Nephron (organoid): ENCODE results near the gene SHISA4.

Experiments used
- H3K27ac Mint-ChIP-seq, 3 experiments: 2 replicates each; pipeline ENCODE4 v1.8.0; 2020; ENCODE audit warnings: mixed read lengths in 3 of 3, mild to moderate bottlenecking in 2 of 3, moderate library complexity in 1 of 3
- H3K27me3 Mint-ChIP-seq: 2 replicates; pipeline ENCODE4 v1.8.0; 2021; ENCODE audit warnings: low read depth, mild to moderate bottlenecking, moderate library complexity, mixed read lengths
- H3K36me3 Mint-ChIP-seq: 2 replicates; pipeline ENCODE4 v1.8.0; 2020; ENCODE audit warnings: low read depth, mixed read lengths
- H3K4me1 Mint-ChIP-seq: 2 replicates; pipeline ENCODE4 v1.8.0; 2020; ENCODE audit warnings: mixed read lengths
- H3K4me3 Mint-ChIP-seq, 3 experiments: 2 replicates each; pipeline ENCODE4 v1.8.0; 2020; ENCODE audit warnings: mild to moderate bottlenecking in 3 of 3, mixed read lengths in 3 of 3, moderate library complexity in 2 of 3
- H3K9me3 Mint-ChIP-seq: 2 replicates; pipeline ENCODE4 v1.8.0; 2020; ENCODE audit warnings: mixed read lengths
- CTCF ChIP-seq, 3 experiments: fragments of 200-600 bp; sonication (generic); IDR thresholded peaks; one replicate each; pipeline ENCODE4 v1.5.0; 2021; ENCODE audit warnings: antibody characterized with exemption in 3 of 3; ENCODE audit not compliant: unreplicated experiment in 3 of 3

The SHISA4 gene

GRCh38 chr1:201885531-201886075 lies 3.1 kb upstream of the SHISA4 start:
- peaks cover 36% of the 10 kb centered on the region for H3K4me1 Mint-ChIP-seq
- no peaks in the 10 kb centered on the region for H3K9me3 Mint-ChIP-seq
- H3K27me3 Mint-ChIP-seq: peaks cover 17% of the 10 kb centered on the region
- TF ChIP-seq CTCF (IDR thresholded peaks at IDR 0.05; ENCODE audit: unreplicated experiment in 3 of 3): no peak
- no peak overlapping the region for H3K27ac Mint-ChIP-seq
- H3K4me3 Mint-ChIP-seq: peak overlapping the region in 2 of 3 experiments; percentile 1 to 46
- no peaks in the 10 kb centered on the region for H3K36me3 Mint-ChIP-seq

- H3K36me3 Mint-ChIP-seq: no peaks in the 10 kb centered on the region
- H3K27ac Mint-ChIP-seq: no peak overlapping the region
- no peak for TF ChIP-seq CTCF (IDR thresholded peaks at IDR 0.05; ENCODE audit: unreplicated experiment in 3 of 3)
These were observed 2.4 kb upstream of the SHISA4 start for GRCh38 chr1:201886103-201886885.

GRCh38 chr1:201887116-201887866 lies 1.4 kb upstream of the SHISA4 start:
- Mint-ChIP-seq H3K9me3 (no peaks in the 10 kb centered on the region), H3K27me3 (peaks cover 17% of the 10 kb centered on the region), H3K36me3 (no peaks in the 10 kb centered on the region), H3K27ac (peak overlapping the region in 1 of 3 experiments; percentile 25), H3K4me1 (peaks cover 29% of the 10 kb centered on the region), H3K4me3 (peak overlapping the region; percentile 85 to 86 (median 85))
- no peak for TF ChIP-seq CTCF (IDR thresholded peaks at IDR 0.05; ENCODE audit: unreplicated experiment in 3 of 3)

More at GRCh38 chr1:201886103-201886885, 2.4 kb upstream of the SHISA4 start:
- Mint-ChIP-seq H3K4me1 (peaks cover 35% of the 10 kb centered on the region), H3K9me3 (no peaks in the 10 kb centered on the region), H3K4me3 (no peak overlapping the region), H3K27me3 (peaks cover 17% of the 10 kb centered on the region)

DNA sequence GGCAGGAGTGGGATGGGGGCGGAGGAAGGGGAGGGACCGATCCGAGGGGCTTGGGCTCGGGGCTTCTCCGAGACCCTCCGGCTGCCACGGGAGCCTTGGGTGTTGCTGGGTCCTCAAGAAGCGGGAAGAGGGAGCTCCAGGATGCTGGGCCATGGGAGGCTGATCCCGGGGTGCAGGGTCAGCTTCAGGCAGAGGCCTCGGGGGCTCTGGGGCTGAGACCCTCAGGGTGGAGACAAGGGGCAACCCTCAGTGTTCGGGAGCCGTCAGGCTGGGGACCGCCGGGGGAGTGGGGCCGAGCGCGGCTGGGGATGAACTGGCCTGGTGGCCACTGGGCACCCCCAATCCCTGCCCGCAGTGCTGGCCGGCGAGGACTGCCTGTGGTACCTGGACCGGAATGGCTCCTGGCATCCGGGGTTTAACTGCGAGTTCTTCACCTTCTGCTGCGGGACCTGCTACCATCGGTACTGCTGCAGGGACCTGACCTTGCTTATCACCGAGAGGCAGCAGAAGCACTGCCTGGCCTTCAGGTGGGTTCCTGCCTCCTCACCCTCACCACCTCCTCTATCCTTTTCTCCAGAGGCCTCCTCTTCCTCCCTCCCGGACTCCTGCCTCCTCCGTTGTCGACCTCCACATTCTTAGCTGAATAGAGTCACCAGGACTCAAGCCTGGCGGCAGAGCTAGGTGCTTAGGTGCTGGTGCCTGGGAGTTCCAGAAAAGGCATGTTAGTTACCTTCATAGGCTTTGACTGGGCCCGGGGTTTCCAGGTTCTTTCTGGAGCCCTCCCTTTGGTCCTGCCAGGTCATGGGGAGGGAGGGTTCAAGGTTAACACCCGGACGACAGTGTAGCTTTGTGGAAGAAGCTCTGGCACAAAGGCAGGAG lies 631 bp downstream of the SHISA4 start:
- Mint-ChIP-seq H3K27me3 (peaks cover 20% of the 10 kb centered on the region), H3K9me3 (no peaks in the 10 kb centered on the region), H3K4me1 (peaks cover 16% of the 10 kb centered on the region), H3K27ac (no peak overlapping the region), H3K4me3 (peak overlapping the region; percentile 84 to 87 (median 85)), H3K36me3 (no peaks in the 10 kb centered on the region)
- no peak for TF ChIP-seq CTCF (IDR thresholded peaks at IDR 0.05; ENCODE audit: unreplicated experiment in 3 of 3)

DNA sequence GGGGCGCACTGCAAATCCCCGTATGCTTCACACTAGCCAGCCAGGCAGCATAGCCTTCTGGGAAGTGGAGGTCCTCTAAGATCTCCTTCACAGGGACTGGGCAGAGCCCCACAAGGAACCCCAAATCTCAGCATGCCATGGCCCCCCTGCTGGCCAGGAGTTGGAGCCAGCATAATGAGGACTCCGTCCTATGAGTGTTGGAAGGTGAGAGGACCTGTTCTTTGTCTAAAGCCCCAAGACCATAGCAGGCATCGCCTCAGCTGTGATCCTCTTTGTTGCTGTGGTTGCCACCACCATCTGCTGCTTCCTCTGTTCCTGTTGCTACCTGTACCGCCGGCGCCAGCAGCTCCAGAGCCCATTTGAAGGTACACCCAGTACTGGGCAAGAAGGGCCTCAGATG lies 1.5 kb downstream of the SHISA4 start:
- Mint-ChIP-seq H3K4me3 (peak overlapping the region; percentile 75 to 87 (median 85)), H3K27me3 (peaks cover 19% of the 10 kb centered on the region), H3K27ac (no peak overlapping the region), H3K36me3 (no peaks in the 10 kb centered on the region), H3K4me1 (peaks cover 10% of the 10 kb centered on the region), H3K9me3 (no peaks in the 10 kb centered on the region)
- TF ChIP-seq CTCF (IDR thresholded peaks at IDR 0.05; ENCODE audit: unreplicated experiment in 3 of 3): no peak
